Measurements from ENCODE around the gene CCL23. TPM values are rescaled to one million over a fixed set of nuclear protein-coding genes. Genes with fewer than 3 reads are reported as not detected.

CCL23 gene
- total RNA-seq, 4 donors from 2014 or later: 2.7 to 3.8 TPM; not detected in 2

- 77 to 82% methylated on average over 4 of the region's 4 CpGs for WGBS, 2 donors
- Histone ChIP-seq H3K4me1 (no peaks in the 10 kb centered on the region), H3K4me3 (replicated peaks in 1 of 3) (no peak overlapping the region), H3K27me3 (no peaks in the 10 kb centered on the region), H3K9me3 (no peaks in the 10 kb centered on the region), H3K36me3 (no peaks in the 10 kb centered on the region), H3K27ac (no peak overlapping the region)
- intact Hi-C loops (cut with DNase I): no loop called here
- no peak for DNase-seq
- TF ChIP-seq, protein P1, sequence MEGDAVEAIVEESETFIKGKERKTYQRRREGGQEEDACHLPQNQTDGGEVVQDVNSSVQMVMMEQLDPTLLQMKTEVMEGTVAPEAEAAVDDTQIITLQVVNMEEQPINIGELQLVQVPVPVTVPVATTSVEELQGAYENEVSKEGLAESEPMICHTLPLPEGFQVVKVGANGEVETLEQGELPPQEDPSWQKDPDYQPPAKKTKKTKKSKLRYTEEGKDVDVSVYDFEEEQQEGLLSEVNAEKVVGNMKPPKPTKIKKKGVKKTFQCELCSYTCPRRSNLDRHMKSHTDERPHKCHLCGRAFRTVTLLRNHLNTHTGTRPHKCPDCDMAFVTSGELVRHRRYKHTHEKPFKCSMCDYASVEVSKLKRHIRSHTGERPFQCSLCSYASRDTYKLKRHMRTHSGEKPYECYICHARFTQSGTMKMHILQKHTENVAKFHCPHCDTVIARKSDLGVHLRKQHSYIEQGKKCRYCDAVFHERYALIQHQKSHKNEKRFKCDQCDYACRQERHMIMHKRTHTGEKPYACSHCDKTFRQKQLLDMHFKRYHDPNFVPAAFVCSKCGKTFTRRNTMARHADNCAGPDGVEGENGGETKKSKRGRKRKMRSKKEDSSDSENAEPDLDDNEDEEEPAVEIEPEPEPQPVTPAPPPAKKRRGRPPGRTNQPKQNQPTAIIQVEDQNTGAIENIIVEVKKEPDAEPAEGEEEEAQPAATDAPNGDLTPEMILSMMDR (IDR thresholded peaks at IDR 0.05): no peak
- TF ChIP-seq POLR2A (IDR thresholded peaks at IDR 0.05): no peak
These were observed 35.9 kb downstream of the CCL23 start for GRCh38 chr17:35981908-35982330.

- no peak for DNase-seq
- 74 to 76% methylated on average over 12 of the region's 12 CpGs for WGBS, 2 donors
- Histone ChIP-seq H3K4me3 (replicated peaks in 1 of 3) (no peak within 1 kb of the TSS), H3K27me3 (no peaks in the 10 kb centered on the region), H3K36me3 (no peaks in the 10 kb centered on the region), H3K4me1 (no peaks in the 10 kb centered on the region), H3K9me3 (no peaks in the 10 kb centered on the region), H3K27ac (no peak within 1 kb of the TSS)
- TF ChIP-seq, protein P1 (IDR thresholded peaks at IDR 0.05): no peak
- no peak for TF ChIP-seq POLR2A (IDR thresholded peaks at IDR 0.05)
- intact Hi-C loops (cut with DNase I): no loop called here
These were observed 36.5 kb downstream of the CCL23 start, which contains the start of gene CCL16 for GRCh38 chr17:35981246-35981645. Gene CCL16, minus strand, starts transcription at chr17:35981497. Its CDS starts 77 bp downstream, at chr17:35981420.

DNA sequence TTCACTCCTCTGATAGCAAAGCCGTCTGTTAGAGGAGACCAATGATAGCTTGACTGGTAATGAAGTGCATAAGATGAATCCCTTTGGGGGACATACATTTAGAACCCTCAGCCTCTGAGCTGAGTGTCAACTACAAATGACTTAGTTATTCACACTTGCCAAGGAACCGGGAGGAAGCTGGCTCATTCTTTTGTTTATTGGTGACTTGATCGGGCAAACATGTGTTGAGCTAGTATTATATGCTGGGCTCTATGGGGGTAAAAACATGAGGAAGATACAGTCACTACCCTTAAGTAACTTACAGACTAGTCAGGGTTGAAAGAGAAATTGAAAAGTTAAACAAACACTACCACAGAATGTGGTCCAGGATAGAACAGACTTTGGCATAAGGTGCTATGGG, 39.4 kb downstream of the CCL23 start:
- DNase-seq: no peak
- WGBS, 2 donors: 83 to 94% methylated on average over 3 of the region's 3 CpGs
- Histone ChIP-seq H3K4me3 (replicated peaks in 1 of 3) (no peak overlapping the region), H3K36me3 (no peaks in the 10 kb centered on the region), H3K4me1 (no peaks in the 10 kb centered on the region), H3K27ac (no peak overlapping the region), H3K9me3 (no peaks in the 10 kb centered on the region), H3K27me3 (no peaks in the 10 kb centered on the region)
- TF ChIP-seq, protein P1 (IDR thresholded peaks at IDR 0.05): no peak
- no peak for TF ChIP-seq POLR2A (IDR thresholded peaks at IDR 0.05)
- intact Hi-C loops (cut with DNase I): no loop called here

DNA sequence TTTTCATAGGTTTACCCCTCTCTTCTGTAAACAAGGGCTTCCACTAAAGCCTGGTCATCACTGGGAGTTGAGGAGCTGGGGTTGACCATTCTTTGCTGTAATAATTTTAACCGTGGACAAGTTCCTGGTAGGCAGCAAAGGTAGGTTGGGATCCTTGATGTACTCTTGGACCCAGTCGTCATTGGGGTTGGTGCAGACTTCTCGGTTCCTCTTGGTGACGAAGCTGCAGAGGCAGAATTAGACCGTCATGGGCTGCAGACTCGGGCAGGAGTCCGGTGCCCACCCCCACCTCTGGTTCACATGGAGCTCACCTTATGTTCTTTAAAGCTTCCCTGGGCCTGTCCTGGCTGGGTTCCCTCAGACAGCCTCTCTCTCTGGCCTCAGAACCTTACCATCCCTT, 40.3 kb downstream of the CCL23 start:
- WGBS, 2 donors: 91 to 98% methylated on average over 7 of the region's 7 CpGs
- intact Hi-C loops (cut with DNase I): no loop called here
- H3K9me3 ChIP-seq: no peaks in the 10 kb centered on the region
- H3K27me3 ChIP-seq: no peaks in the 10 kb centered on the region
- no peaks in the 10 kb centered on the region for H3K36me3 ChIP-seq
- no peak overlapping the region for H3K27ac ChIP-seq
- DNase-seq: no peak
- no peak overlapping the region for H3K4me3 ChIP-seq (replicated peaks in 1 of 3)
- no peaks in the 10 kb centered on the region for H3K4me1 ChIP-seq
- TF ChIP-seq POLR2A (IDR thresholded peaks at IDR 0.05): no peak
- TF ChIP-seq, protein P1 (IDR thresholded peaks at IDR 0.05): no peak

DNA sequence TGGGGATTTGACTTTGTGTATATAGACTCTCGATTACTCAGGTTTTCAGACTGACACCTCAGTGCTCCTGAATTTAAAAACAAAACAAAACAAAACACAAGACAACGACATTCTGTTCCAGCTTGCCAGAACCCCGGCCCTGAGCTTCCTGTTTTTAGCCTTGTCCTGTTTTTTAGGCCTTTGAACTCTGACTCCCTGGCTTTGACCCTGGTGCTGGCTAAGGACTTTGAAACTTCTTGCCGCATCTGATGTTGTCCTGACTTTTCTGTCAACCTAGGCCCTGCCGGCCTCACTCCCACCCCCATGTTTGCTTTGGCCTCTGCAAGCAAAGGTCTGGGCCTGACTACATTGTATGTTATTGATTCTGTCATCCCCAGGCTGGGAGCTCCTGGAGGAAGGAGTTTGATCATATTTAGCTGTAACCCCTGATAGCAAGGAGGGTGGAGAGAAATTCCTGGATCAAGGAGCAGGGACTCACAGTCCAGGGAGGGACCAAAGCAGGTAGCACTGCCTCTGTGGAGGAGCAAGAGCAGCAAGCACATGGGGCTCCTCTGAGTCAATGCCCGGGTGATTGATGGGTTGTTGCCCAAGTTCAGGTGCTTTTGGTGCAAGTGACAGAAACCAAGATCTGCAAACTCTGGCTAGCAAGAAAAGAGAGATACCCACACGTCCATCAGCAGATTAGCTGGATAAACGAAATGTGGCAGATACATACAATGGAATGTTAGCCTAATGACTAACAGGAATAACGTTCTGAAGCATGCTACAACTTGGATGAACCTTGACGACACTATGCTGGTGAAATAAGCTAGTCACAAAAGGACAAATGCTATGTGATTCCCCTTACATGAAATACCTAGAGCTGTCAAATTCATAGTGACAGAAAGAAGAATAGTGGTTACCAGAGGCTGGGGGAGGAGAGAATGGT, 44.2 kb downstream of the CCL23 start:
- intact Hi-C loops (cut with DNase I): loop anchor here (5.0 kb wide), 2 partner anchors 99 to 174 kb away; no protein-coding TSS in a partner anchor
- Histone ChIP-seq H3K4me1 (no peaks in the 10 kb centered on the region), H3K27me3 (no peaks in the 10 kb centered on the region), H3K36me3 (no peaks in the 10 kb centered on the region), H3K9me3 (no peaks in the 10 kb centered on the region), H3K27ac (no peak overlapping the region), H3K4me3 (replicated peaks in 1 of 3) (no peak overlapping the region)
- WGBS, 2 donors: 56 to 61% methylated on average over 10 of the region's 10 CpGs
- DNase-seq: no peak
- TF ChIP-seq POLR2A (IDR thresholded peaks at IDR 0.05): no peak
- TF ChIP-seq, protein P1 (IDR thresholded peaks at IDR 0.05): no peak

Data from thyroid gland (tissue), 4 donors.